Measurements from ENCODE around the gene KIAA1614. TPM values are rescaled to one million over a fixed set of nuclear protein-coding genes. Genes with fewer than 3 reads are reported as not detected.

The KIAA1614 gene
- total RNA-seq, 1 donor from 2014 or later: 9.1 TPM

DNA sequence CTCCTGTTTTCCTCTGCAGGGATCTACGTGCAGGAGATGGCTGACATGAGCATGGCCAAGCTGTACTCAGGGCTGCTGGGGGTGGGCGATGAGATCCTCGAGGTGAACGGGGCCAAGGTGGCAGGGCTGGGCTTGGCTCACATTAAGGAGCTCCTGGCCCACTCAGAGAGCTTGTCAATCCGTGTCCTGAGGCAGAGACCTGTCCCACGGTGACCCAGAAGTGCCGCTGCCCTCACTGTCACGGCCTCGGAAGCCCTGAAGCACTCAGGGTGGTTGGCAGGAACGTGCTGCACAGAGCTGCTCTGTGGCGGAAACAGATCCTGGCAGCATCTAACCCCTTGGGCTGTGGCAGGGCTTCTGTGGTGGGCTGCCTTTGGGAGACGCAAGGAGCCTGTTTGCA lies 37.6 kb downstream of the KIAA1614 start:
- H3K4me1 ChIP-seq: peaks cover 16% of the 10 kb centered on the region
- H3K9me3 ChIP-seq (replicated peaks): no peaks in the 10 kb centered on the region
- intact Hi-C loops (cut with micrococcal nuclease): no loop called here
- H3K36me3 ChIP-seq: peaks cover 31% of the 10 kb centered on the region
- no peak overlapping the region for H3K27ac ChIP-seq (replicated peaks)
- H3K27me3 ChIP-seq (ENCODE audit: low read depth): no peaks in the 10 kb centered on the region
- TF ChIP-seq, protein P1, sequence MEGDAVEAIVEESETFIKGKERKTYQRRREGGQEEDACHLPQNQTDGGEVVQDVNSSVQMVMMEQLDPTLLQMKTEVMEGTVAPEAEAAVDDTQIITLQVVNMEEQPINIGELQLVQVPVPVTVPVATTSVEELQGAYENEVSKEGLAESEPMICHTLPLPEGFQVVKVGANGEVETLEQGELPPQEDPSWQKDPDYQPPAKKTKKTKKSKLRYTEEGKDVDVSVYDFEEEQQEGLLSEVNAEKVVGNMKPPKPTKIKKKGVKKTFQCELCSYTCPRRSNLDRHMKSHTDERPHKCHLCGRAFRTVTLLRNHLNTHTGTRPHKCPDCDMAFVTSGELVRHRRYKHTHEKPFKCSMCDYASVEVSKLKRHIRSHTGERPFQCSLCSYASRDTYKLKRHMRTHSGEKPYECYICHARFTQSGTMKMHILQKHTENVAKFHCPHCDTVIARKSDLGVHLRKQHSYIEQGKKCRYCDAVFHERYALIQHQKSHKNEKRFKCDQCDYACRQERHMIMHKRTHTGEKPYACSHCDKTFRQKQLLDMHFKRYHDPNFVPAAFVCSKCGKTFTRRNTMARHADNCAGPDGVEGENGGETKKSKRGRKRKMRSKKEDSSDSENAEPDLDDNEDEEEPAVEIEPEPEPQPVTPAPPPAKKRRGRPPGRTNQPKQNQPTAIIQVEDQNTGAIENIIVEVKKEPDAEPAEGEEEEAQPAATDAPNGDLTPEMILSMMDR (IDR thresholded peaks at IDR 0.05; ENCODE audit: borderline replicate concordance): no peak
- H3K4me3 ChIP-seq: no peak overlapping the region
- no peak for DNase-seq

GRCh38 chr1:180951186-180951745 lies 38.6 kb downstream of the KIAA1614 start:
- Histone ChIP-seq H3K36me3 (peaks cover 21% of the 10 kb centered on the region), H3K27ac (replicated peaks) (no peak overlapping the region), H3K4me1 (peaks cover 16% of the 10 kb centered on the region), H3K9me3 (replicated peaks) (no peaks in the 10 kb centered on the region), H3K4me3 (no peak overlapping the region), H3K27me3 (ENCODE audit: low read depth) (no peaks in the 10 kb centered on the region)
- DNase-seq: no peak
- intact Hi-C loops (cut with micrococcal nuclease): no loop called here
- TF ChIP-seq, protein P1 (IDR thresholded peaks at IDR 0.05; ENCODE audit: borderline replicate concordance): no peak

DNA sequence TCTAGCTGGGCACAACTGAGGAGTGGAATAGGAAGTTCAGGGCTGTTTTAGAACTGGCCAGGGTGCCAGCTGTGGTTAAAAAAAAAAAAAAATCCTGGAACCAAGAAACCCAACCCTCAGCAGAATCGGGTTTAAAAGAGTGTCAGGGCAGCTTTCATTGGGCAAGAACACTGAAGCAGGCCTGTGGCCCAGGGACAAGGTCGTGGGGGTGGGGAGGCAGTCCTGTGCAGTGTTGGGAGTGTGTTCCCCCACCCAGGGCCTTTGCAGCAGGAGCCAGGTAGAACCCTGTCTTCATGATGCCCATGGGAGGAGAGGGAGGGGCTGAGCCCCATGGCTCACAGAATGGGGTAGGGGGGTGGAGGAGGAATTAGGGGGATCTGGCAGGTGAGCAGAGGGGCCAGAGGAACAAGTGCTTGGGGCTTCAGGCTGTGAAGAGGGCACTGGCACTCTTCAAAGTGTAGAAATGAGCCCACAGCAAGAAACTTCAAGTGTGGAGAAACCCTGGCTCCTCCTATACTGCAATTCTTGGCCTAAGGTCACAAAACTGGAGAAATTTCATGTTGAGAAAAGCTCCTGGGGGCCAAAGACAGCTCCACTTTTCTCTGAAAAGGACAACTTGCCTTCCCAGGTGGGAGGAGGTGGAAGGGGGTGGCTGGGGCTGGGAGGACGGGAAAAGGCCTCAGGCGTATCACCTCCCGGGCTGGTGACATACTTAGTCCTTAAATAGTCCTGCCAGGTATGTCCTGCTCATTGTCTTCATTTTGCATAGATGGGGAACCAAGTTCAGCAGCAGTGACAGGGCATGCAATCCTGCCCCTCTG lies 39.3 kb downstream of the KIAA1614 start:
- DNase-seq: no peak
- no peak overlapping the region for H3K4me3 ChIP-seq
- no peak overlapping the region for H3K27ac ChIP-seq (replicated peaks)
- no peaks in the 10 kb centered on the region for H3K27me3 ChIP-seq (ENCODE audit: low read depth)
- intact Hi-C loops (cut with micrococcal nuclease): no loop called here
- H3K4me1 ChIP-seq: peaks cover 16% of the 10 kb centered on the region
- H3K9me3 ChIP-seq (replicated peaks): no peaks in the 10 kb centered on the region
- peaks cover 17% of the 10 kb centered on the region for H3K36me3 ChIP-seq
- TF ChIP-seq, protein P1 (IDR thresholded peaks at IDR 0.05; ENCODE audit: borderline replicate concordance): no peak

- H3K9me3 ChIP-seq (replicated peaks): no peaks in the 10 kb centered on the region
- TF ChIP-seq, protein P1 (IDR thresholded peaks at IDR 0.05; ENCODE audit: borderline replicate concordance): no peak
- no peak for DNase-seq
- peaks cover 16% of the 10 kb centered on the region for H3K4me1 ChIP-seq
- H3K27me3 ChIP-seq (ENCODE audit: low read depth): no peaks in the 10 kb centered on the region
- no peak overlapping the region for H3K4me3 ChIP-seq
- no peak overlapping the region for H3K27ac ChIP-seq (replicated peaks)
- H3K36me3 ChIP-seq: peaks cover 16% of the 10 kb centered on the region
- intact Hi-C loops (cut with micrococcal nuclease): no loop called here
Observed at GRCh38 chr1:180952657-180953013, 39.9 kb downstream of the KIAA1614 start.

- Histone ChIP-seq H3K36me3 (peaks cover 12% of the 10 kb centered on the region), H3K27ac (replicated peaks) (peak overlapping the region; percentile 27), H3K9me3 (replicated peaks) (no peaks in the 10 kb centered on the region), H3K4me1 (peaks cover 16% of the 10 kb centered on the region), H3K4me3 (peak overlapping the region; percentile 74), H3K27me3 (ENCODE audit: low read depth) (no peaks in the 10 kb centered on the region)
- intact Hi-C loops (cut with micrococcal nuclease): no loop called here
- TF ChIP-seq, protein P1 (IDR thresholded peaks at IDR 0.05; ENCODE audit: borderline replicate concordance): no peak
- no peak for DNase-seq
Observed at GRCh38 chr1:180953291-180954004, 40.8 kb downstream of the KIAA1614 start.

Measured in left ventricle myocardium inferior (tissue), 1 donor.